Transverse colon (tissue), 4 donors: ENCODE measurements around the gene TULP4.

Source experiments
- CTCF ChIP-seq, 5 experiments: fragments of 200-600 bp in 3 of 5; fragments of 450-650 bp in 2 of 5; sonication (generic) in 3 of 5; IDR thresholded peaks; 1 replicate in 2 of 5; 2 replicates in 3 of 5; pipeline ENCODE4 v1.5.1; 2016 to 2017; ENCODE audit warnings: antibody characterized with exemption in 5 of 5, inconsistent platforms in 3 of 5, mild to moderate bottlenecking in 2 of 5, moderate library complexity in 1 of 5
- POLR2AphosphoS5 ChIP-seq, 3 donors: sonication (generic); formaldehyde crosslinking; IDR thresholded peaks; one replicate each; pipeline ENCODE4 v1.6.1; 2016; ENCODE audit warnings: antibody characterized with exemption in 3 of 3

DNA sequence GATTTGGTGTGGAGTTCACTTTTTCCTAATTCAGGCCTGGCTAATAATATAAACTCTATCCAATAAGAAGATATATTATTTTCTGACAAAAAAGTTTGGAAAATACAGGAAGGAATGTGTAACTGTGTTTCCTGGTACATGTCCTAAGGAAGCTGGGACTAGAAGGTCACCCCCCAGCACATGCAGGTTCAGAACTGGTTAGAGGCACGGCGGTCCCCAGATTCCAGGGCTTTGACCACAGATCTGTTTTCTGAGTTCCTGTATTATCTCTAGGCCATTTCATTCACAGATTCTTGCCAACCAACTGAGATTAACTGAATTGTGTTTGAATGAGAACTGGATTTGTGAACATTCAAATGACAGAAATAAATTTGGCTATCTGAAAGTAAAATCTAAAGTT, 94.5 kb downstream of the TULP4 start:
- TF ChIP-seq POLR2AphosphoS5 (IDR thresholded peaks at IDR 0.05) (no peak), CTCF (IDR thresholded peaks at IDR 0.05) (no peak)
